Liver (tissue), 9 donors: ENCODE results near the gene RSPO4. TPM values are rescaled to one million over a fixed set of nuclear protein-coding genes. Genes with fewer than 3 reads are reported as not detected.

Experiments
- DNase-seq: peaks from one replicate; pipeline ENCODE4 v3.0.0-alpha.2; 2017; ENCODE audit warnings: low spot score
- H3K27ac ChIP-seq, 2 donors: one replicate each; pipeline ENCODE4 v1.7.0; 2013; ENCODE audit warnings: inconsistent platforms in 2 of 2, low read length in 2 of 2, control low read depth in 1 of 2, low read depth in 1 of 2, mild to moderate bottlenecking in 1 of 2
- H3K27me3 ChIP-seq, 4 donors: one replicate each; pipeline versions ENCODE4 v1.6.1 to v1.7.0; 2013; ENCODE audit warnings: low read length in 3 of 4, inconsistent platforms in 1 of 4, mild to moderate bottlenecking in 1 of 4, moderate library complexity in 1 of 4; ENCODE audit not compliant: control insufficient read depth in 4 of 4, insufficient read depth in 4 of 4
- H3K36me3 ChIP-seq, 4 donors: one replicate each; pipeline versions ENCODE4 v1.6.1 to v1.7.0; 2013; ENCODE audit warnings: low read length in 3 of 4, mild to moderate bottlenecking in 3 of 4, low read depth in 1 of 4, moderate library complexity in 1 of 4; ENCODE audit not compliant: control insufficient read depth in 4 of 4, insufficient read depth in 3 of 4
- H3K4me1 ChIP-seq, 4 donors: one replicate each; pipeline versions ENCODE4 v1.6.1 to v1.7.0; 2013; ENCODE audit warnings: low read length in 3 of 4, mild to moderate bottlenecking in 3 of 4, moderate library complexity in 1 of 4; ENCODE audit not compliant: control insufficient read depth in 4 of 4, insufficient read depth in 4 of 4
- H3K4me3 ChIP-seq, 3 donors: one replicate each; pipeline versions ENCODE4 v1.6.1 to v1.7.0; 2013; ENCODE audit warnings: low read length in 3 of 3, control low read depth in 1 of 3, low read depth in 1 of 3, mild to moderate bottlenecking in 1 of 3
- H3K9ac ChIP-seq, 2 donors: one replicate each; pipeline ENCODE4 v1.7.0; 2013; ENCODE audit warnings: low read length in 2 of 2, mild to moderate bottlenecking in 2 of 2, moderate library complexity in 2 of 2, control low read depth in 1 of 2, low read depth in 1 of 2
- H3K9me3 ChIP-seq, 4 donors: one replicate each; pipeline versions ENCODE4 v1.6.1 to v1.7.0; 2013; ENCODE audit warnings: low read length in 3 of 4; ENCODE audit not compliant: control insufficient read depth in 4 of 4
- EGR1 ChIP-seq, 2 donors: IDR thresholded peaks; 2 replicates each; pipeline ENCODE4 v1.6.1; 2016 to 2018; ENCODE audit warnings: antibody characterized with exemption in 2 of 2, low read depth in 2 of 2
- FOXA1 ChIP-seq: IDR thresholded peaks from 2 replicates; pipeline ENCODE4 v1.6.1; 2016; ENCODE audit warnings: antibody characterized with exemption
- GABPA ChIP-seq, 2 donors: IDR thresholded peaks in 1 of 2; conservative IDR thresholded peaks in 1 of 2; 2 replicates each; pipeline ENCODE4 v1.6.1; 2016; ENCODE audit warnings: antibody characterized with exemption in 2 of 2, mild to moderate bottlenecking in 1 of 2, moderate library complexity in 1 of 2
- SP1 ChIP-seq: IDR thresholded peaks from 2 replicates; pipeline ENCODE4 v1.6.1; 2018; ENCODE audit warnings: antibody characterized with exemption, mild to moderate bottlenecking
- TAF1 ChIP-seq: conservative IDR thresholded peaks from 2 replicates; pipeline ENCODE4 v1.6.1; 2016; ENCODE audit warnings: antibody characterized with exemption, mild to moderate bottlenecking
- YY1 ChIP-seq: IDR thresholded peaks from 2 replicates; pipeline ENCODE4 v1.6.1; 2016; ENCODE audit warnings: antibody characterized with exemption, mild to moderate bottlenecking
- ZBTB33 ChIP-seq: IDR thresholded peaks from 2 replicates; pipeline ENCODE4 v1.6.1; 2016; ENCODE audit warnings: antibody characterized with exemption
- WGBS: extraction: QIAGEN DNeasy Blood & Tissue Kit; methylation state at CpG from one replicate; pipeline ENCODE4 v1.1.7; 2013; 5-methylcytosine and 5-hydroxymethylcytosine counted together
- polyA plus RNA-seq, 2 donors: library from polyadenylated mRNA; stranded (reverse) in 1 of 2; unstranded in 1 of 2; fragments of 200-250 nt in 1 of 2; fragments of >200 nt in 1 of 2; fragmentation: Nextera tagmentation in 1 of 2; extraction: Ambion mirVana in 1 of 2; gene quantifications; one replicate each; pipeline versions ENCODE4 v1.2.1 to v1.2.3, GENCODE V29; 2013 to 2015
- total RNA-seq, 2 donors: library from RNA; depleted of rRNA; stranded (reverse); fragments of >200 nt; gene quantifications; one replicate each; pipeline ENCODE4 v1.2.3, GENCODE V29; 2014
- donor health status: healthy.
- donor health status: healthy.
- donor health status: healthy.
- donor health status: healthy.
- donor health status: healthy.

The RSPO4 gene
- total and polyA plus RNA-seq, 4 donors = not detected

GRCh38 chr20:910132-910869 is 91.8 kb downstream of the RSPO4 start:
- Histone ChIP-seq H3K36me3 (no peaks in the 10 kb centered on the region), H3K9me3 (no peaks in the 10 kb centered on the region), H3K4me1 (no peaks in the 10 kb centered on the region), H3K27ac (no peak overlapping the region), H3K9ac (no peak overlapping the region), H3K27me3 (no peaks in the 10 kb centered on the region), H3K4me3 (no peak overlapping the region)
- TF ChIP-seq GABPA (IDR thresholded peaks at IDR 0.05 in 1 of 2, conservative IDR thresholded peaks at IDR 0.05 in 1 of 2) (no peak), SP1 (no peak), EGR1 (IDR thresholded peaks at IDR 0.05; ENCODE audit: low read depth in 2 of 2) (no peak), FOXA1 (no peak)
- WGBS = 47% methylated on average over 9 of the region's 9 CpGs
- DNase-seq = no peak

GRCh38 chr20:909641-910040 is 92.5 kb downstream of the RSPO4 start:
- Histone ChIP-seq H3K36me3 (no peaks in the 10 kb centered on the region), H3K9ac (no peak overlapping the region), H3K4me3 (no peak overlapping the region), H3K4me1 (no peaks in the 10 kb centered on the region), H3K9me3 (no peaks in the 10 kb centered on the region), H3K27ac (no peak overlapping the region), H3K27me3 (no peaks in the 10 kb centered on the region)
- 88% methylated on average over 3 of the region's 3 CpGs for WGBS
- no peak for DNase-seq
- TF ChIP-seq SP1 (no peak), GABPA (IDR thresholded peaks at IDR 0.05 in 1 of 2, conservative IDR thresholded peaks at IDR 0.05 in 1 of 2) (no peak), ZBTB33 (no peak), TAF1 (no peak), YY1 (no peak)

Other genes starting within 250 kb of the RSPO4 start
- gene SLC52A3, start 233.8 kb downstream of the RSPO4 start, total RNA-seq = under 1 TPM in 1 of 2 donors, not detected in 1; 0.08 TPM
- under 1 TPM; 0.06 TPM for gene SLC52A3, start 233.8 kb downstream of the RSPO4 start, polyA plus RNA-seq
- 1 to 10 TPM; 1.5 to 6.7 TPM for gene FAM110A, start 168.6 kb downstream of the RSPO4 start, total RNA-seq
- 1 to 10 TPM; 1.2 to 2.4 TPM for gene FAM110A, start 168.6 kb downstream of the RSPO4 start, polyA plus RNA-seq
- gene ANGPT4, start 86.0 kb downstream of the RSPO4 start, total RNA-seq = under 1 TPM; 0.05 to 0.08 TPM
- gene ANGPT4, start 86.0 kb downstream of the RSPO4 start, polyA plus RNA-seq = under 1 TPM; 0.07 to 0.13 TPM
- 10 to 100 TPM; 43.6 to 90.6 TPM for gene PSMF1, start 116.3 kb upstream of the RSPO4 start, total RNA-seq
- 100 to 1,000 TPM in 1 of 2 donors, 10 to 100 TPM in 1; 77.0 to 126 TPM for gene PSMF1, start 116.3 kb upstream of the RSPO4 start, polyA plus RNA-seq
- 1 to 10 TPM in 1 of 2 donors, under 1 TPM in 1; 0.42 to 3.4 TPM for gene TMEM74B, start 182.7 kb upstream of the RSPO4 start, total RNA-seq
- under 1 TPM; 0.14 to 0.76 TPM for gene TMEM74B, start 182.7 kb upstream of the RSPO4 start, polyA plus RNA-seq
- under 1 TPM; 0.14 to 0.42 TPM for gene C20orf202, start 201.1 kb upstream of the RSPO4 start, total RNA-seq
- gene C20orf202, start 201.1 kb upstream of the RSPO4 start, polyA plus RNA-seq = under 1 TPM; 0.07 to 0.10 TPM
- not detected for gene RAD21L1, start 223.7 kb upstream of the RSPO4 start, total RNA-seq
- gene RAD21L1, start 223.7 kb upstream of the RSPO4 start, polyA plus RNA-seq = not detected